ENCODE measurements around the gene IMPDH2. TPM values are rescaled to one million over a fixed set of nuclear protein-coding genes. Genes with fewer than 3 reads are reported as not detected.

The IMPDH2 gene
- total RNA-seq, 1 donor from 2014 or later, result 271 TPM

DNA sequence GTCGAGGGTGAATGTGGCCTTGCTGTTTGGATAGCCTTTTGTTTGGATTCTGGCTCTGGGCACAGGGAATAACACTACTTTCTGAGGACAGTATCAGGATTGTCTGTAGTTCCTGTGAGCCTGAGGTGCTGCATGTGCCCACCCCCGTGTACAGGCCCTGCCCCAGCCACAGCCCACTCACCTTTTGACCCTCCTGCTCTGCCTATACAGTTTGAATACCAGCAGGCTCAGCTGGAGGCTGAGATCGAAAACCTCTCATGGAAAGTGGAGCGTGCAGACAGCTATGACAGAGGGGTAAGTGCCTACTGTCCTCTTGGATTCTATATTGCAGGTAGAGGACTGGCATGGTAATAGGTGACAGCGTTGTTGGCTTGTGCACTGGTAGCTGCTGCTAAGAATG, 46.5 kb downstream of the IMPDH2 start:
- Histone ChIP-seq H3K79me2 (ENCODE audit: low read depth) (no peaks in the 10 kb centered on the region), H2AFZ (replicated peaks) (no peak overlapping the region), H3K9ac (no peak overlapping the region), H3K4me1 (no peaks in the 10 kb centered on the region), H3K27ac (no peak overlapping the region), H3K4me3 (no peak overlapping the region), H3F3A (ENCODE audit: low read depth) (peaks cover 2% of the 10 kb centered on the region), H4K20me1 (ENCODE audit: low read depth) (peaks cover 3% of the 10 kb centered on the region), H3K9me3 (ENCODE audit: low read depth) (no peaks in the 10 kb centered on the region), H3K36me3 (no peaks in the 10 kb centered on the region), H3K4me2 (no peak overlapping the region), H3K27me3 (no peaks in the 10 kb centered on the region)
- TF ChIP-seq EZH2 (IDR thresholded peaks at IDR 0.05), result no peak
- no peak for TF ChIP-seq CTCF (IDR thresholded peaks at IDR 0.05)
- TF ChIP-seq EZH2phosphoT487 (IDR thresholded peaks at IDR 0.05), result no peak
- Mint-ChIP-seq H3K4me1 (no peaks in the 10 kb centered on the region), H3K9me3 (no peaks in the 10 kb centered on the region), H3K36me3 (peaks cover 18% of the 10 kb centered on the region), H3K27me3 (ENCODE audit: insufficient read depth, low read depth) (peaks cover 9% of the 10 kb centered on the region), H3K27ac (peak overlapping the region; percentile 26), H3K4me3 (no peak overlapping the region)
- DNase-seq (ENCODE audit: low spot score), result no peak

GRCh38 chr3:48982016-48982415, 47.2 kb downstream of the IMPDH2 start:
- Histone ChIP-seq H3K27me3 (no peaks in the 10 kb centered on the region), H3K9me3 (ENCODE audit: low read depth) (no peaks in the 10 kb centered on the region), H3K79me2 (ENCODE audit: low read depth) (no peaks in the 10 kb centered on the region), H3K27ac (no peak overlapping the region), H3K4me3 (no peak overlapping the region), H3K36me3 (no peaks in the 10 kb centered on the region), H3F3A (ENCODE audit: low read depth) (no peaks in the 10 kb centered on the region), H3K4me1 (no peaks in the 10 kb centered on the region), H3K4me2 (no peak overlapping the region), H3K9ac (no peak overlapping the region), H2AFZ (replicated peaks) (no peak overlapping the region), H4K20me1 (ENCODE audit: low read depth) (peaks cover 3% of the 10 kb centered on the region)
- Mint-ChIP-seq H3K27me3 (ENCODE audit: insufficient read depth, low read depth) (peaks cover 9% of the 10 kb centered on the region), H3K4me1 (no peaks in the 10 kb centered on the region), H3K9me3 (no peaks in the 10 kb centered on the region), H3K27ac (no peak overlapping the region), H3K4me3 (no peak overlapping the region), H3K36me3 (peaks cover 18% of the 10 kb centered on the region)
- no peak for DNase-seq (ENCODE audit: low spot score)
- no peak for TF ChIP-seq CTCF (IDR thresholded peaks at IDR 0.05)
- no peak for TF ChIP-seq EZH2phosphoT487 (IDR thresholded peaks at IDR 0.05)
- no peak for TF ChIP-seq EZH2 (IDR thresholded peaks at IDR 0.05)

DNA sequence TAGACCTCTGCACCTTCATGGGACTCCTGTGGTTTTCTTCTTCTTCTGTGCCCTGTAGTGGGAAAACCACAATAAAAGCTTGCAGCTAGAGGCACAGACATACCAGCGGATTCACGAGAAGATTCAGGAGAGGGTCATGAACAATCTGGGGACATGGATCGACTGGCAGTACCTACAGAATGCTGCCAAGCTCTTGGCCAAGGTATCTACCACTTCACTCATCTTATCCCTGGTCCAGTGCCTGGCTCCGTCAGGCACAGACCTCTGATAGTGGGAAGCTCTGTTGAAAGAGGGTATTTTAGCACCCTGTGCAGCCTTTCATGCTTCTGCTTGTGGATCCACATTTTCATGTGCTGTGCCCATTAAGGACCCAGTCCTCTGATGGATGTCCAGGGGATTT, 48.9 kb downstream of the IMPDH2 start:
- H3K4me3 Mint-ChIP-seq, result no peak overlapping the region
- no peak for TF ChIP-seq EZH2phosphoT487 (IDR thresholded peaks at IDR 0.05)
- no peak for TF ChIP-seq CTCF (IDR thresholded peaks at IDR 0.05)
- no peak for TF ChIP-seq EZH2 (IDR thresholded peaks at IDR 0.05)

More for the DNA sequence above, 48.9 kb downstream of the IMPDH2 start:
- no peak overlapping the region for H3K9ac ChIP-seq
- Mint-ChIP-seq H3K4me1 (no peaks in the 10 kb centered on the region), H3K27ac (no peak overlapping the region), H3K36me3 (peaks cover 21% of the 10 kb centered on the region), H3K27me3 (ENCODE audit: insufficient read depth, low read depth) (peaks cover 6% of the 10 kb centered on the region), H3K9me3 (no peaks in the 10 kb centered on the region)
- no peak for DNase-seq (ENCODE audit: low spot score)
- no peaks in the 10 kb centered on the region for H3K79me2 ChIP-seq (ENCODE audit: low read depth)
- no peaks in the 10 kb centered on the region for H3K4me1 ChIP-seq
- H4K20me1 ChIP-seq (ENCODE audit: low read depth), result peaks cover 3% of the 10 kb centered on the region
- no peaks in the 10 kb centered on the region for H3K9me3 ChIP-seq (ENCODE audit: low read depth)
- no peaks in the 10 kb centered on the region for H3F3A ChIP-seq (ENCODE audit: low read depth)
- H3K4me3 ChIP-seq, result no peak overlapping the region
- H3K4me2 ChIP-seq, result no peak overlapping the region
- no peaks in the 10 kb centered on the region for H3K36me3 ChIP-seq
- H3K27me3 ChIP-seq, result no peaks in the 10 kb centered on the region
- H2AFZ ChIP-seq (replicated peaks), result no peak overlapping the region
- no peak overlapping the region for H3K27ac ChIP-seq

All from neural progenitor cell (in vitro differentiated cells).